ENCODE results near the gene ADCY4. TPM values are rescaled to one million over a fixed set of nuclear protein-coding genes. Genes with fewer than 3 reads are reported as not detected.

The ADCY4 gene
- total and polyA plus RNA-seq, 2 of the 8 experiments (the other 6 are each of a cell fraction or from before 2014, with no cell fraction given), result 0.27 to 0.35 TPM

DNA sequence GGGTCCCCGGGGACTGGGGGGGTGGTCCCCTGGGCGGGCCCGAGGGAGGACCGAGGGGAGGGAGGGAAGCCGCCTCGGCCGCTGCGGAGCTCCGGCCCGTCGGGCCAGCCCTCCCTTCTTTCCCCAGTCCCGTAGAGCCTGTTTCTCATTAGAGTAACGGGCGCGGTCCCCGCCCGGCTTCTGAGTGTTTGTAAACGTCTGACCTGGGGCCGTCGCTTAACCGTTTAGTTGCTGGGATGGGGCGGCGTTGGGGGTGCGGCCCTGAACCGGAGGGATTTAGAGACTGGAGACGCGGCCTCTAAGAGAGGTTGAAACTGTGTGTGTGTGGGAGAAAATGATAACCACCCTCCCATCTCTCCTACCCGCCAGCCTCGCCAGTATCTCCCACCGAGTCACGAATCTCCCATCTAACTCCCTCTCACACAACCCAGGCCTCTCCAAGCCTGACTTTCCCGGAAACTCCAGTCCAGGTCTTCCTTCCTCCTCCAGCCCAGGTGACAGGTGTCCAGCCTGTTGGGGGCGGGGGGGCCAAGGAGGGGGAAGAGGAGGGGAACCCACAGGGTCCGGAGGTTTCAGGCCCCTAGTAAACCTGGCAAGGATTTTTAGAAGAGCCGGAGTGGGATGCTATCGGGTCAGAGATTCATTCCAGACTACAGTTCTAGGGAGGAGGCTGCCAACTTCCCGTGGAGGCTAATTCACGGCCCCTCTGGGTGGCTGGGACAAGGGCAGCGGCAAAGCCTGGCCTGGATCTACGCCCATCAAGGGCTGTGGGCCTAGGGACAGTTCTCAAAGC, 32.0 kb upstream of the ADCY4 start:
- Histone ChIP-seq H3K79me2 (ENCODE audit: control insufficient read depth in 1 of 2, insufficient read depth in 2 of 2, low read length in 2 of 2) (no peaks in the 10 kb centered on the region), H2BK120ac (replicated peaks; ENCODE audit: low read depth, low read length) (peak overlapping the region; percentile 73), H3K36me3 (ENCODE audit: control insufficient read depth in 2 of 4, insufficient read depth in 4 of 4, low read length in 3 of 4) (no peaks in the 10 kb centered on the region), H3K9me3 (ENCODE audit: insufficient read depth in 2 of 2, low read depth in 1 of 2, low read length in 1 of 2) (no peaks in the 10 kb centered on the region), H3K56ac (replicated peaks; ENCODE audit: insufficient read length, low read depth, low read length) (peak overlapping the region; percentile 74), H2AK5ac (ENCODE audit: low read depth, low read length) (no peak overlapping the region), H3K4me2 (ENCODE audit: insufficient read depth in 1 of 2, low read depth in 2 of 2, low read length in 2 of 2) (peak overlapping the region; percentile 74 to 76), H2BK5ac (ENCODE audit: low read depth, low read length) (peak overlapping the region; percentile 93; the same call in 1 of the 2 replicates), H3K23ac (ENCODE audit: insufficient read length) (no peak overlapping the region), H3K79me1 (ENCODE audit: low read depth, low read length) (no peaks in the 10 kb centered on the region; the same call in 1 of the 2 replicates), H4K5ac (ENCODE audit: insufficient read length, low read depth, low read length) (peak overlapping the region; percentile 89), H3K27me3 (replicated peaks in 1 of 4; ENCODE audit: control insufficient read depth in 3 of 4, extremely low read depth in 1 of 4, insufficient read depth in 3 of 4, low read length in 3 of 4) (peaks cover 0 to 3% (median 2%) of the 10 kb centered on the region in 4 experiments; a peak in 2 of 7 replicates), H4K91ac (replicated peaks; ENCODE audit: insufficient read length, low read length) (peak overlapping the region; percentile 88), H2BK12ac (ENCODE audit: low read depth, low read length) (0 out of 2 replicates have a peak overlapping the region, but pooled peaks have one; percentile 68), H3K27ac (ENCODE audit: low read depth, low read length) (peak overlapping the region; percentile 28; the same call in 1 of the 2 replicates), H3K18ac (ENCODE audit: extremely low read depth, low read length) (peak overlapping the region; percentile 93), H2AFZ (ENCODE audit: low read length) (peak overlapping the region; percentile 97), H2BK15ac (ENCODE audit: low read length) (no peak overlapping the region), H3K4me1 (replicated peaks in 1 of 4; ENCODE audit: control insufficient read depth in 3 of 4, insufficient read depth in 4 of 4, low read length in 3 of 4) (peaks cover 0 to 10% (median 6%) of the 10 kb centered on the region in 4 experiments; a peak in 5 of 7 replicates), H3K9ac (replicated peaks in 1 of 4; ENCODE audit: extremely low read depth in 1 of 4, low read depth in 3 of 4, low read length in 3 of 4) (peak overlapping the region in 2 of 4 experiments; percentile 39 to 48; a peak in 3 of 7 replicates), H3K23me2 (ENCODE audit: low read depth, low read length) (peaks cover 16% of the 10 kb centered on the region), H4K20me1 (replicated peaks in 1 of 2; ENCODE audit: control insufficient read depth in 1 of 2, insufficient read depth in 2 of 2, low read length in 2 of 2) (no peaks in the 10 kb centered on the region), H4K8ac (ENCODE audit: extremely low read depth, insufficient read depth, low read length) (0 out of 2 replicates have a peak overlapping the region, but pooled peaks have one; percentile 39), H3K14ac (ENCODE audit: insufficient read length) (no peak overlapping the region), H2BK20ac (ENCODE audit: low read length) (peak overlapping the region; percentile 80; the same call in 1 of the 2 replicates), H3K4me3 (ENCODE audit: extremely low read depth in 1 of 4, insufficient read depth in 2 of 4, low read depth in 3 of 4, low read length in 4 of 4) (peak overlapping the region; percentile 48 to 100 (median 75)), H3K4ac (replicated peaks; ENCODE audit: insufficient read length, low read depth, low read length) (no peak overlapping the region)
- 1% methylated on average over 25 of the region's 40 CpGs; no CpG with 5 or more reads in 1 of the 2 experiments for WGBS, 2 experiments (ENCODE audit: extremely low coverage in 1 of 2, insufficient coverage in 1 of 2, insufficient read length in 1 of 2, insufficient replicate concordance in 2 of 2, low coverage in 1 of 2, low lambda C conversion rate in 2 of 2, missing lambda C conversion rate in 1 of 2)
- peak in 1 of 2 experiments; percentile 94 for DNase-seq (ENCODE audit: low read depth in 1 of 2, low spot score in 2 of 2)
- CTCF ChIA-PET (ENCODE audit: partially characterized antibody), result interaction anchor here (0.9 to 2.3 kb wide), 25 partner anchors 8 to 69 kb away, joined by 3 to 94 read pairs (median 11); partner anchors contain the start of genes ADCY4, CBLN3, KHNYN and RIPK3
- POLR2A ChIA-PET (ENCODE audit: partially characterized antibody), result interaction anchor here (0.5 to 2.3 kb wide), 12 partner anchors 22 to 94 kb away, joined by 3 to 14 read pairs (median 4); partner anchors contain the start of genes ADCY4, CBLN3, KHNYN and NYNRIN
- FAIRE-seq, result no peak
- TF ChIP-seq SIRT6 (IDR thresholded peaks at IDR 0.05; ENCODE audit: low read length), result no peak
- no peak; the same call in 1 of the 2 replicates for TF ChIP-seq SP4 (IDR thresholded peaks at IDR 0.05; ENCODE audit: low read length)
- TF ChIP-seq, protein P1, sequence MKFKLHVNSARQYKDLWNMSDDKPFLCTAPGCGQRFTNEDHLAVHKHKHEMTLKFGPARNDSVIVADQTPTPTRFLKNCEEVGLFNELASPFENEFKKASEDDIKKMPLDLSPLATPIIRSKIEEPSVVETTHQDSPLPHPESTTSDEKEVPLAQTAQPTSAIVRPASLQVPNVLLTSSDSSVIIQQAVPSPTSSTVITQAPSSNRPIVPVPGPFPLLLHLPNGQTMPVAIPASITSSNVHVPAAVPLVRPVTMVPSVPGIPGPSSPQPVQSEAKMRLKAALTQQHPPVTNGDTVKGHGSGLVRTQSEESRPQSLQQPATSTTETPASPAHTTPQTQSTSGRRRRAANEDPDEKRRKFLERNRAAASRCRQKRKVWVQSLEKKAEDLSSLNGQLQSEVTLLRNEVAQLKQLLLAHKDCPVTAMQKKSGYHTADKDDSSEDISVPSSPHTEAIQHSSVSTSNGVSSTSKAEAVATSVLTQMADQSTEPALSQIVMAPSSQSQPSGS (IDR thresholded peaks at IDR 0.05; ENCODE audit: low read length), result no peak
- no peak for TF ChIP-seq SUZ12 (IDR thresholded peaks at IDR 0.05; ENCODE audit: low read length)
- peak; percentile 43 for TF ChIP-seq ASH2L (IDR thresholded peaks at IDR 0.05; ENCODE audit: low read length)
- no peak for TF ChIP-seq PHF8 (conservative IDR thresholded peaks at IDR 0.05; ENCODE audit: low read depth, low read length)
- no peak for TF ChIP-seq ZNF274 (IDR thresholded peaks at IDR 0.05; ENCODE audit: borderline replicate concordance, extremely low read depth, low read length)
- TF ChIP-seq EGR1 (IDR thresholded peaks at IDR 0.05; ENCODE audit: borderline replicate concordance, low read depth, low read length), result no peak; the same call in 1 of the 2 replicates
- TF ChIP-seq CHD1 (IDR thresholded peaks at IDR 0.05; ENCODE audit: low read depth, low read length), result no peak
- TF ChIP-seq SP2 (IDR thresholded peaks at IDR 0.05; ENCODE audit: low read length), result no peak
